GM18511 (cell line): ENCODE measurements around the gene MGLL.
"Not testable (repeated sequence)": the region's sequence is repeated elsewhere in the genome, so short reads cannot be mapped to it uniquely, and the experiment has no call there.

Source experiments
- ATAC-seq: cut with Tn5 transposase; IDR thresholded peaks from one replicate; pipeline ENCODE4 v1.9.1; 2021; ENCODE audit warnings: mild to moderate bottlenecking, moderate library complexity; ENCODE audit not compliant: unreplicated experiment

Gene MGLL

GRCh38 chr3:127667119-127667681 lies 155.1 kb downstream of the MGLL start:
- no peak for ATAC-seq

GRCh38 chr3:127666676-127667075 lies 155.6 kb downstream of the MGLL start:
- no peak for ATAC-seq

- ATAC-seq, result no peak
Measured at GRCh38 chr3:127665586-127665985, 156.7 kb downstream of the MGLL start.

GRCh38 chr3:127665165-127665564 lies 157.2 kb downstream of the MGLL start:
- no peak for ATAC-seq

- no peak for ATAC-seq
Measured at GRCh38 chr3:127663151-127663550, 159.2 kb downstream of the MGLL start.

GRCh38 chr3:127662001-127662469 lies 160.3 kb downstream of the MGLL start:
- no peak for ATAC-seq

GRCh38 chr3:127661600-127661999 lies 160.7 kb downstream of the MGLL start:
- no peak for ATAC-seq

- ATAC-seq, result no peak
Measured at GRCh38 chr3:127660621-127661251, 161.6 kb downstream of the MGLL start.

- ATAC-seq, result no peak
Measured at GRCh38 chr3:127658234-127658633, 164.1 kb downstream of the MGLL start.

- ATAC-seq, result no peak
Measured at GRCh38 chr3:127656906-127657305, 165.4 kb downstream of the MGLL start.

- no peak for ATAC-seq
Measured at GRCh38 chr3:127655641-127656040, 166.7 kb downstream of the MGLL start.

- ATAC-seq, result not testable (repeated sequence)
Measured at GRCh38 chr3:127654993-127655392, 167.3 kb downstream of the MGLL start.

GRCh38 chr3:127654374-127654773 lies 167.9 kb downstream of the MGLL start:
- no peak for ATAC-seq

- no peak for ATAC-seq
Measured at GRCh38 chr3:127652246-127652995, 169.9 kb downstream of the MGLL start.

- ATAC-seq, result no peak
Measured at GRCh38 chr3:127651516-127652172, 170.7 kb downstream of the MGLL start.

GRCh38 chr3:127650236-127650635 lies 172.1 kb downstream of the MGLL start:
- no peak for ATAC-seq

GRCh38 chr3:127647845-127648204 lies 174.5 kb downstream of the MGLL start:
- ATAC-seq, result no peak

GRCh38 chr3:127647166-127647844 lies 175.0 kb downstream of the MGLL start:
- ATAC-seq, result no peak

- no peak for ATAC-seq
Measured at GRCh38 chr3:127646501-127647046, 175.7 kb downstream of the MGLL start.

GRCh38 chr3:127645371-127646015 lies 176.8 kb downstream of the MGLL start:
- ATAC-seq, result no peak
